ENCODE measurements around the gene CD2AP.

Gene CD2AP

DNA sequence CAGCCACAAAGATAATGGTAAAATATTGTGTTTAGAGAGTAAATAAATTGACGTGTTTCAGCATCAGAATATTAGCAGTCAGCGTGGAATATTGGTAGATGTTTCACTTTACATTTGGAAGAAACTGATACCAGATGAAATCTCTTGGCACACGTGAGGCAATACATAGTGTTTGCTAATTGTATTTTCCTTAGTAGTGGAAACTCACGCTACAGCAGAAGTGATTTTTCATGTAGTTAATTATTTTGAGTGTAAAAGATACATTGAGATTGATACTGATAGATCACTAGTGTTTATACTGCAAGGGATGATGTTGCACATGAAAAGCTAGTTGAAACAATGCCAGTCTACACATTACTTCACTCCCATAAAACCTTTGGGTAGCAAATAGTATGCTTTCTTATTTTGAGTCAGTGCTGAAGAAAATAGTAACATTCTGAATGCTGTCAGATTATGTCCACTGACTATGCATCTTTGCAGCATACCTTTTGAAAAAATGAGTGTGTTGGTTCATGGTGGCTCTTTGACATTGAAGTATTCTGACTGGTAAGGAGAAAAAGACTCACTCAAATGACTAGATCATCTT is 59.3 kb downstream of the CD2AP start:
- no peak for TF ChIP-seq POLR2AphosphoS5 (IDR thresholded peaks at IDR 0.05; ENCODE audit: low read depth, low read length)
- TF ChIP-seq TAF1 (IDR thresholded peaks at IDR 0.05; ENCODE audit: borderline replicate concordance, insufficient read depth, low read length) = no peak

- TF ChIP-seq REST (IDR thresholded peaks at IDR 0.05; ENCODE audit: insufficient read depth in 1 of 2, low read depth in 2 of 2, low read length in 2 of 2) (no peak), TAF1 (IDR thresholded peaks at IDR 0.05; ENCODE audit: borderline replicate concordance, insufficient read depth, low read length) (no peak), POLR2AphosphoS5 (IDR thresholded peaks at IDR 0.05; ENCODE audit: low read depth, low read length) (no peak)
Observed at GRCh38 chr6:47545223-47545622, 67.6 kb downstream of the CD2AP start.

DNA sequence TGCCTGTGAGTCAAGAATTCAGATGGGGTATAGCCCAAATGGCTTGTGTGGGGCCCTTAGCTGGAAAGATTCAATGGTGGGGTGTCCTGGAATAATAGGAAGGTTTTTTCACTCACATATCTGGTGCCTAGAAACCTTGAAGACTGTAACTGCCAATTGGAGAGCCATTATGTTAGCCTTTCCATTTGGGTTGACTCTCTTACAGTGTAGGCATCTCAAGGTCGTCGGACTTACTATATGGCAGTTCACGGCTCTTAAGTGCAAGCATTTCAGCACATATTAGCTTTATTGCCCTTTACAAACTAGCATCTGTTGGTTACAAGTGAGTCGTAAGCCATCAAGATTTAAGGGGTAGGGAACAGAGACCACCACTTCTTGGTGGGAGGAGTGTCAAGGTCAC is 74.1 kb downstream of the CD2AP start:
- TF ChIP-seq SIN3A (IDR thresholded peaks at IDR 0.05; ENCODE audit: borderline replicate concordance, insufficient read depth, low read length) = no peak
- no peak for TF ChIP-seq REST (IDR thresholded peaks at IDR 0.05; ENCODE audit: insufficient read depth in 1 of 2, low read depth in 2 of 2, low read length in 2 of 2)
- TF ChIP-seq FOXP2 (optimal IDR thresholded peaks at IDR 0.05; ENCODE audit: borderline replicate concordance, extremely low read depth, extremely low read length, insufficient read depth) = no peak
- no peak for TF ChIP-seq TAF1 (IDR thresholded peaks at IDR 0.05; ENCODE audit: borderline replicate concordance, insufficient read depth, low read length)
- no peak for TF ChIP-seq POLR2AphosphoS5 (IDR thresholded peaks at IDR 0.05; ENCODE audit: low read depth, low read length)

GRCh38 chr6:47552319-47552718 is 74.7 kb downstream of the CD2AP start:
- no peak for TF ChIP-seq POLR2AphosphoS5 (IDR thresholded peaks at IDR 0.05; ENCODE audit: low read depth, low read length)
- TF ChIP-seq TAF1 (IDR thresholded peaks at IDR 0.05; ENCODE audit: borderline replicate concordance, insufficient read depth, low read length) = no peak
- TF ChIP-seq SIN3A (IDR thresholded peaks at IDR 0.05; ENCODE audit: borderline replicate concordance, insufficient read depth, low read length) = no peak
- no peak for TF ChIP-seq REST (IDR thresholded peaks at IDR 0.05; ENCODE audit: insufficient read depth in 1 of 2, low read depth in 2 of 2, low read length in 2 of 2)
- TF ChIP-seq FOXP2 (optimal IDR thresholded peaks at IDR 0.05; ENCODE audit: borderline replicate concordance, extremely low read depth, extremely low read length, insufficient read depth) = no peak

DNA sequence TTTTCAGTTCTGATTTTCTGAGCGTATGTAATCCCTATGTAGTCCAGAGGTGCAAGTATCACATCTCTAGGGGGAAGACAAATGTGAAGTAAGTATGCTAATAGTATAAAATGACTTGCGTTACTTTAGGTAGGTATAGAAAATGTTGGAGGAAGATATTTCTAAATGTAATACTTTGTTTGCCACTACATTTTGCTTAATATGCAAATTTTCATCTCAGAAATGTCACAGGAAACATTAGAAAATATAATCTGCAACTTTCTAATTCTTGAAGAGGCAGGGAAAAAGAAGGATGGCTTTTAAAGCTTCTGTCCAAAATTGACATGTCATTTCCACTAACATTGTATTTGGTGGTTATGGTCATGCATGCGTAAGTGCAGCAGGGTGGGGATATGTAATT is 85.6 kb downstream of the CD2AP start:
- TF ChIP-seq POLR2AphosphoS5 (IDR thresholded peaks at IDR 0.05; ENCODE audit: low read depth, low read length) = no peak
- TF ChIP-seq FOXP2 (optimal IDR thresholded peaks at IDR 0.05; ENCODE audit: borderline replicate concordance, extremely low read depth, extremely low read length, insufficient read depth) = no peak
- TF ChIP-seq REST (IDR thresholded peaks at IDR 0.05; ENCODE audit: insufficient read depth in 1 of 2, low read depth in 2 of 2, low read length in 2 of 2) = no peak
- no peak for TF ChIP-seq TAF1 (IDR thresholded peaks at IDR 0.05; ENCODE audit: borderline replicate concordance, insufficient read depth, low read length)
- no peak for TF ChIP-seq SIN3A (IDR thresholded peaks at IDR 0.05; ENCODE audit: borderline replicate concordance, insufficient read depth, low read length)

All from PFSK-1 (cell line).